ENCODE measurements around the gene PCDHGB5.
"Not testable (repeated sequence)": the region's sequence is repeated elsewhere in the genome, so short reads cannot be mapped to it uniquely, and the experiment has no call there.

GRCh38 chr5:141415275-141415618 lies 17.5 kb downstream of the PCDHGB5 start:
- not testable (repeated sequence) for TF ChIP-seq CTCF, POLR2A (IDR thresholded peaks at IDR 0.05)
